KMS-11 (cell line): ENCODE measurements around the gene PFKL.

Experiments used
- H2AFZ ChIP-seq: fragments of 200-600 bp; sonication (generic); 2 replicates; pipeline ENCODE4 v1.6.1; 2016; ENCODE audit warnings: antibody characterized with exemption, mixed run types, low read depth
- H3K27ac ChIP-seq: fragments of 200-600 bp; sonication (generic); 2 replicates; pipeline ENCODE4 v1.6.1; 2016; ENCODE audit warnings: mild to moderate bottlenecking, mixed run types
- H3K27me3 ChIP-seq: fragments of 200-600 bp; sonication (generic); 2 replicates; pipeline ENCODE4 v1.6.1; 2017; ENCODE audit warnings: mild to moderate bottlenecking, low read depth, mixed run types, moderate library complexity; ENCODE audit not compliant: insufficient read depth
- H3K36me3 ChIP-seq: fragments of 200-600 bp; sonication (generic); 2 replicates; pipeline ENCODE4 v1.6.1; 2017; ENCODE audit warnings: mild to moderate bottlenecking, mixed run types; ENCODE audit not compliant: insufficient read depth
- H3K4me1 ChIP-seq: fragments of 200-600 bp; sonication (generic); 2 replicates; pipeline ENCODE4 v1.6.1; 2016; ENCODE audit warnings: mild to moderate bottlenecking, low read depth, mixed run types; ENCODE audit not compliant: poor library complexity, severe bottlenecking
- H3K4me2 ChIP-seq: fragments of 200-600 bp; sonication (generic); 2 replicates; pipeline ENCODE4 v1.7.0; 2016; ENCODE audit warnings: mild to moderate bottlenecking, mixed run types
- H3K4me3 ChIP-seq: fragments of 200-600 bp; sonication (generic); IDR thresholded peaks from 2 replicates; pipeline ENCODE4 v1.6.1; 2017; ENCODE audit warnings: low read depth, low read length, mixed read lengths; ENCODE audit not compliant: insufficient read depth
- H3K79me2 ChIP-seq: fragments of 200-600 bp; sonication (generic); 2 replicates; pipeline ENCODE4 v1.6.1; 2016; ENCODE audit warnings: low read depth, mixed run types; ENCODE audit not compliant: insufficient read depth
- H3K9ac ChIP-seq: fragments of 200-600 bp; sonication (generic); 2 replicates; pipeline ENCODE4 v1.6.1; 2016; ENCODE audit warnings: mild to moderate bottlenecking, mixed run types
- H4K20me1 ChIP-seq: fragments of 200-600 bp; sonication (generic); 2 replicates; pipeline ENCODE4 v1.6.1; 2016; ENCODE audit warnings: mild to moderate bottlenecking, mixed run types; ENCODE audit not compliant: insufficient read depth
- CTCF ChIP-seq: fragments of 200-600 bp; sonication (generic); conservative IDR thresholded peaks from 2 replicates; pipeline ENCODE4 v1.6.1; 2017; ENCODE audit warnings: low read depth, mild to moderate bottlenecking, antibody characterized with exemption, low read length, moderate library complexity, mixed read lengths

Gene PFKL

GRCh38 chr21:44306936-44307704 is 7.3 kb downstream of the PFKL start:
- no peak overlapping the region for H3K4me3 ChIP-seq
- no peak overlapping the region for H2AFZ ChIP-seq
- no peaks in the 10 kb centered on the region for H4K20me1 ChIP-seq
- peaks cover 41% of the 10 kb centered on the region; the same call in 1 of the 2 replicates for H3K79me2 ChIP-seq
- H3K27ac ChIP-seq = no peak overlapping the region
- H3K9ac ChIP-seq = no peak overlapping the region
- H3K27me3 ChIP-seq = no peaks in the 10 kb centered on the region
- TF ChIP-seq CTCF = no peak
- H3K4me2 ChIP-seq = no peak overlapping the region
- H3K4me1 ChIP-seq = peaks cover 5% of the 10 kb centered on the region
- H3K36me3 ChIP-seq = no peaks in the 10 kb centered on the region

GRCh38 chr21:44310628-44311507 is 11.0 kb downstream of the PFKL start:
- Histone ChIP-seq H3K4me1 (no peaks in the 10 kb centered on the region), H3K9ac (no peak overlapping the region), H3K27me3 (no peaks in the 10 kb centered on the region), H2AFZ (no peak overlapping the region), H3K4me3 (no peak overlapping the region), H3K79me2 (peaks cover 17% of the 10 kb centered on the region; the same call in 1 of the 2 replicates), H3K4me2 (no peak overlapping the region), H4K20me1 (no peaks in the 10 kb centered on the region), H3K36me3 (no peaks in the 10 kb centered on the region), H3K27ac (no peak overlapping the region)
- no peak for TF ChIP-seq CTCF

GRCh38 chr21:44312089-44312488 is 12.2 kb downstream of the PFKL start:
- Histone ChIP-seq H3K9ac (no peak overlapping the region), H3K27me3 (no peaks in the 10 kb centered on the region), H3K4me2 (no peak overlapping the region), H2AFZ (no peak overlapping the region), H4K20me1 (no peaks in the 10 kb centered on the region), H3K79me2 (peaks cover 7% of the 10 kb centered on the region; the same call in 1 of the 2 replicates), H3K4me3 (no peak overlapping the region), H3K27ac (no peak overlapping the region), H3K4me1 (no peaks in the 10 kb centered on the region), H3K36me3 (no peaks in the 10 kb centered on the region)
- TF ChIP-seq CTCF = no peak

GRCh38 chr21:44312716-44313115 is 12.9 kb downstream of the PFKL start:
- Histone ChIP-seq H3K9ac (no peak overlapping the region), H3K27me3 (no peaks in the 10 kb centered on the region), H2AFZ (no peak overlapping the region), H3K79me2 (peaks cover under 1% of the 10 kb centered on the region; the same call in 1 of the 2 replicates), H3K4me2 (no peak overlapping the region), H3K4me1 (no peaks in the 10 kb centered on the region), H3K4me3 (no peak overlapping the region), H4K20me1 (no peaks in the 10 kb centered on the region), H3K27ac (no peak overlapping the region), H3K36me3 (no peaks in the 10 kb centered on the region)
- TF ChIP-seq CTCF = no peak
